Right lobe of liver (tissue), 4 donors: ENCODE data around the gene LRRN2.

Experiments
- POLR2A ChIP-seq: fragments of 450-650 bp; IDR thresholded peaks from one replicate; pipeline ENCODE4 v1.6.1; 2017; ENCODE audit warnings: antibody characterized with exemption, mild to moderate bottlenecking
- TF ChIP-seq, protein P1 (sequence below), 4 donors: fragments of 200-600 bp in 3 of 4; fragments of 450-650 bp in 1 of 4; IDR thresholded peaks; one replicate each; pipeline versions ENCODE4 v1.5.1 to v1.8.0; 2016 to 2022; ENCODE audit warnings: antibody characterized with exemption in 4 of 4, mild to moderate bottlenecking in 2 of 4
- donor health status: DM: no; HTN: no; CAD: no.
- donor health status: DM: no; HTN: no; CAD: no.
- donor health status: DM: no; HTN: yes; CAD: no.

DNA sequence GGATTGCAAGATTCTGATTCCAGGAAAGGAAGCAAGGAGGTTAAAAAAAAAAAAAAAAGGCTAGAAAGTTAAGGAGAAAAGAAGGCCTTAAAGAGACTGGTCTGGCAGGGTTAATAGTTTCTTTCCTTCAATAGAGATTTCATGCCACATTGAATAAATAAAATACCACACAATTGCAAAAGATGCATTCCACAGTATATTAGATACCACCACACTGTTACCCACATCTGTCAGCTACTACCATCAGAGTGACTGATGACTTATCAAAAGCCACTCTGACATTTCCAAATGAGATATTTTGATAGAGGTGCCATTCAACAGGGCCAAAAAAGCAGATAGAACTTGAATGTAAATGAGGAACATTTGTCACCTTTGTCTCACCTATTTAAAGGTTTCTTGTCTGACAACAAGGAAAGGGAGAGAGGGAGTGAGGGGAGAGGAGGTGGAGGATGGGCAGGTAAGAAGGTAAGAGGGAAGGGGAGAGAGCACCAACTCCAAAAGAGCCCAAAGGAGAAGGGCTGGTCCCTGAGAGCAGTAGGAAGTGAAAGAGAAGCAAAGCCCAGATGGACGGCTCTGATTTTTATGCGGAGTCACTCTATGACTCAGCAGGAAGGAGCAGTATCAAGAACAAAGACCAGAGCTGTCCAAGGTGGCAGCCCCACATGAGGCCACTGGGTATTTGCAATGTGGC lies 38.3 kb downstream of the LRRN2 start:
- TF ChIP-seq, protein P1, sequence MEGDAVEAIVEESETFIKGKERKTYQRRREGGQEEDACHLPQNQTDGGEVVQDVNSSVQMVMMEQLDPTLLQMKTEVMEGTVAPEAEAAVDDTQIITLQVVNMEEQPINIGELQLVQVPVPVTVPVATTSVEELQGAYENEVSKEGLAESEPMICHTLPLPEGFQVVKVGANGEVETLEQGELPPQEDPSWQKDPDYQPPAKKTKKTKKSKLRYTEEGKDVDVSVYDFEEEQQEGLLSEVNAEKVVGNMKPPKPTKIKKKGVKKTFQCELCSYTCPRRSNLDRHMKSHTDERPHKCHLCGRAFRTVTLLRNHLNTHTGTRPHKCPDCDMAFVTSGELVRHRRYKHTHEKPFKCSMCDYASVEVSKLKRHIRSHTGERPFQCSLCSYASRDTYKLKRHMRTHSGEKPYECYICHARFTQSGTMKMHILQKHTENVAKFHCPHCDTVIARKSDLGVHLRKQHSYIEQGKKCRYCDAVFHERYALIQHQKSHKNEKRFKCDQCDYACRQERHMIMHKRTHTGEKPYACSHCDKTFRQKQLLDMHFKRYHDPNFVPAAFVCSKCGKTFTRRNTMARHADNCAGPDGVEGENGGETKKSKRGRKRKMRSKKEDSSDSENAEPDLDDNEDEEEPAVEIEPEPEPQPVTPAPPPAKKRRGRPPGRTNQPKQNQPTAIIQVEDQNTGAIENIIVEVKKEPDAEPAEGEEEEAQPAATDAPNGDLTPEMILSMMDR (IDR thresholded peaks at IDR 0.05), result no peak
- TF ChIP-seq POLR2A, result no peak
